Activated T-cell treated with anti-CD3 and anti-CD28 coated beads, Interleukin-2, amount 50 U/mL, for 4 hours (primary cell): Measurements from ENCODE around the gene CNIH3. TPM values are rescaled to one million over a fixed set of nuclear protein-coding genes. Genes with fewer than 3 reads are reported as not detected.

ENCODE experiments used
- ATAC-seq, 2 donors: fragments of 200-7000 bp; cut with Tn5 transposase; one replicate each; pipeline ENCODE4 v1.10.0; 2021
- DNase-seq: peaks from one replicate; pipeline ENCODE4 v3.0.0-alpha.2; 2020
- H3K27me3 Mint-ChIP-seq: one replicate; pipeline ENCODE4 v1.8.0; 2021; ENCODE audit warnings: low read depth, mixed read lengths
- H3K36me3 Mint-ChIP-seq: one replicate; pipeline ENCODE4 v1.8.0; 2022; ENCODE audit warnings: mixed read lengths; ENCODE audit not compliant: insufficient read depth
- H3K4me1 Mint-ChIP-seq: one replicate; pipeline ENCODE4 v1.8.0; 2021; ENCODE audit warnings: low read depth, mixed read lengths
- H3K4me3 Mint-ChIP-seq: one replicate; pipeline ENCODE4 v1.8.0; 2021; ENCODE audit warnings: mild to moderate bottlenecking, moderate library complexity, mixed read lengths
- H3K9me3 Mint-ChIP-seq: one replicate; pipeline ENCODE4 v1.8.0; 2021; ENCODE audit warnings: mixed read lengths
- total RNA-seq, 3 donors: library from RNA; stranded (reverse); gene quantifications; one replicate each; pipeline ENCODE4 v1.2.1, GENCODE V29; 2021

The CNIH3 gene
- total RNA-seq, 3 donors from 2014 or later = 0.66 to 1.1 (median 0.71) TPM

- DNase-seq (no peak), ATAC-seq (no peak)
- no peaks in the 10 kb centered on the region for H3K4me1 Mint-ChIP-seq
- H3K9me3 Mint-ChIP-seq = no peaks in the 10 kb centered on the region
- H3K36me3 Mint-ChIP-seq = no peaks in the 10 kb centered on the region
- no peak overlapping the region for H3K4me3 Mint-ChIP-seq
- H3K27me3 Mint-ChIP-seq = peaks cover 2% of the 10 kb centered on the region
Observed at GRCh38 chr1:224643653-224644052, 27.5 kb downstream of the CNIH3 start.

- peaks cover 2% of the 10 kb centered on the region for H3K27me3 Mint-ChIP-seq
- H3K4me3 Mint-ChIP-seq = no peak overlapping the region
- no peaks in the 10 kb centered on the region for H3K9me3 Mint-ChIP-seq
- no peaks in the 10 kb centered on the region for H3K4me1 Mint-ChIP-seq
- DNase-seq (peak; percentile 43), ATAC-seq (peak; percentile 63 to 74)
- H3K36me3 Mint-ChIP-seq = no peaks in the 10 kb centered on the region
Observed at GRCh38 chr1:224644553-224645154, 28.5 kb downstream of the CNIH3 start.

- H3K36me3 Mint-ChIP-seq = no peaks in the 10 kb centered on the region
- ATAC-seq (no peak), DNase-seq (no peak)
- H3K9me3 Mint-ChIP-seq = no peaks in the 10 kb centered on the region
- H3K4me1 Mint-ChIP-seq = no peaks in the 10 kb centered on the region
- no peaks in the 10 kb centered on the region for H3K27me3 Mint-ChIP-seq
- no peak overlapping the region for H3K4me3 Mint-ChIP-seq
Observed at GRCh38 chr1:224647449-224647848, 31.3 kb downstream of the CNIH3 start.

GRCh38 chr1:224650290-224650689 lies 34.2 kb downstream of the CNIH3 start:
- H3K36me3 Mint-ChIP-seq = no peaks in the 10 kb centered on the region
- H3K4me3 Mint-ChIP-seq = no peak overlapping the region
- H3K9me3 Mint-ChIP-seq = no peaks in the 10 kb centered on the region
- no peak for ATAC-seq
- peaks cover 4% of the 10 kb centered on the region for H3K27me3 Mint-ChIP-seq
- no peaks in the 10 kb centered on the region for H3K4me1 Mint-ChIP-seq
- DNase-seq = no peak

- no peak for DNase-seq
- no peak overlapping the region for H3K4me3 Mint-ChIP-seq
- peaks cover 7% of the 10 kb centered on the region for H3K27me3 Mint-ChIP-seq
- no peaks in the 10 kb centered on the region for H3K36me3 Mint-ChIP-seq
- H3K9me3 Mint-ChIP-seq = no peaks in the 10 kb centered on the region
- no peak for ATAC-seq
- H3K4me1 Mint-ChIP-seq = no peaks in the 10 kb centered on the region
Observed at GRCh38 chr1:224651188-224651587, 35.1 kb downstream of the CNIH3 start.

GRCh38 chr1:224656392-224656791 lies 40.3 kb downstream of the CNIH3 start:
- Mint-ChIP-seq H3K4me1 (no peaks in the 10 kb centered on the region), H3K4me3 (no peak overlapping the region), H3K27me3 (peaks cover 12% of the 10 kb centered on the region), H3K36me3 (no peaks in the 10 kb centered on the region), H3K9me3 (no peaks in the 10 kb centered on the region)
- no peak for ATAC-seq
- no peak for DNase-seq

GRCh38 chr1:224660074-224660473 lies 44.0 kb downstream of the CNIH3 start:
- DNase-seq = no peak
- Mint-ChIP-seq H3K27me3 (peaks cover 11% of the 10 kb centered on the region), H3K9me3 (no peaks in the 10 kb centered on the region), H3K4me3 (no peak overlapping the region), H3K4me1 (no peaks in the 10 kb centered on the region), H3K36me3 (no peaks in the 10 kb centered on the region)
- ATAC-seq = no peak

- Mint-ChIP-seq H3K36me3 (no peaks in the 10 kb centered on the region), H3K9me3 (no peaks in the 10 kb centered on the region), H3K27me3 (peaks cover 5% of the 10 kb centered on the region), H3K4me1 (no peaks in the 10 kb centered on the region), H3K4me3 (no peak overlapping the region)
- no peak for DNase-seq
- ATAC-seq = no peak
Observed at GRCh38 chr1:224662870-224663269, 46.8 kb downstream of the CNIH3 start.

GRCh38 chr1:224665016-224665415 lies 48.9 kb downstream of the CNIH3 start:
- Mint-ChIP-seq H3K36me3 (no peaks in the 10 kb centered on the region), H3K9me3 (no peaks in the 10 kb centered on the region), H3K4me3 (no peak overlapping the region), H3K27me3 (peaks cover 5% of the 10 kb centered on the region), H3K4me1 (no peaks in the 10 kb centered on the region)
- no peak for ATAC-seq
- no peak for DNase-seq

GRCh38 chr1:224666078-224666477 lies 50.0 kb downstream of the CNIH3 start:
- peaks cover 5% of the 10 kb centered on the region for H3K27me3 Mint-ChIP-seq
- no peaks in the 10 kb centered on the region for H3K9me3 Mint-ChIP-seq
- H3K36me3 Mint-ChIP-seq = no peaks in the 10 kb centered on the region
- ATAC-seq (no peak), DNase-seq (no peak)
- no peak overlapping the region for H3K4me3 Mint-ChIP-seq
- no peaks in the 10 kb centered on the region for H3K4me1 Mint-ChIP-seq

- Mint-ChIP-seq H3K27me3 (peaks cover 1% of the 10 kb centered on the region), H3K4me3 (no peak overlapping the region), H3K4me1 (no peaks in the 10 kb centered on the region), H3K36me3 (no peaks in the 10 kb centered on the region), H3K9me3 (no peaks in the 10 kb centered on the region)
- ATAC-seq (no peak), DNase-seq (no peak)
Observed at GRCh38 chr1:224666913-224667312, 50.8 kb downstream of the CNIH3 start.

GRCh38 chr1:224668984-224669383 lies 52.9 kb downstream of the CNIH3 start:
- no peaks in the 10 kb centered on the region for H3K36me3 Mint-ChIP-seq
- no peaks in the 10 kb centered on the region for H3K4me1 Mint-ChIP-seq
- no peak overlapping the region for H3K4me3 Mint-ChIP-seq

GRCh38 chr1:224669403-224669802 lies 53.3 kb downstream of the CNIH3 start:
- Mint-ChIP-seq H3K27me3 (peaks cover 3% of the 10 kb centered on the region), H3K4me3 (no peak overlapping the region), H3K4me1 (no peaks in the 10 kb centered on the region), H3K36me3 (no peaks in the 10 kb centered on the region), H3K9me3 (no peaks in the 10 kb centered on the region)
- ATAC-seq (no peak), DNase-seq (no peak)

More at GRCh38 chr1:224668984-224669383, 52.9 kb downstream of the CNIH3 start:
- DNase-seq = no peak
- no peak for ATAC-seq
- Mint-ChIP-seq H3K9me3 (no peaks in the 10 kb centered on the region), H3K27me3 (peaks cover 3% of the 10 kb centered on the region)

- no peak overlapping the region for H3K4me3 Mint-ChIP-seq
- no peaks in the 10 kb centered on the region for H3K36me3 Mint-ChIP-seq
- peaks cover 3% of the 10 kb centered on the region for H3K27me3 Mint-ChIP-seq
- ATAC-seq = no peak
- no peaks in the 10 kb centered on the region for H3K9me3 Mint-ChIP-seq
- no peaks in the 10 kb centered on the region for H3K4me1 Mint-ChIP-seq
- DNase-seq = no peak
Observed at GRCh38 chr1:224670506-224670905, 54.4 kb downstream of the CNIH3 start.

- Mint-ChIP-seq H3K36me3 (no peaks in the 10 kb centered on the region), H3K4me3 (no peak overlapping the region), H3K27me3 (peaks cover 3% of the 10 kb centered on the region), H3K4me1 (no peaks in the 10 kb centered on the region), H3K9me3 (no peaks in the 10 kb centered on the region)
- ATAC-seq = no peak
- no peak for DNase-seq
Observed at GRCh38 chr1:224671076-224671475, 55.0 kb downstream of the CNIH3 start.

GRCh38 chr1:224673141-224673540 lies 57.0 kb downstream of the CNIH3 start:
- no peak for ATAC-seq
- Mint-ChIP-seq H3K4me3 (no peak overlapping the region), H3K9me3 (no peaks in the 10 kb centered on the region), H3K36me3 (no peaks in the 10 kb centered on the region), H3K4me1 (no peaks in the 10 kb centered on the region), H3K27me3 (peaks cover 2% of the 10 kb centered on the region)
- DNase-seq = no peak
